HL-60/S4 (cell line): ENCODE measurements around the gene GPBAR1.

ENCODE experiments used
- in situ Hi-C: fragments of 300-500 bp; cut with MboI; formaldehyde crosslinking; loops from 2 replicates; pipeline ENCODE4 v1.14.3; 2022; ENCODE audit warnings: low sequenced_read_pairs

GPBAR1 gene, protein sequence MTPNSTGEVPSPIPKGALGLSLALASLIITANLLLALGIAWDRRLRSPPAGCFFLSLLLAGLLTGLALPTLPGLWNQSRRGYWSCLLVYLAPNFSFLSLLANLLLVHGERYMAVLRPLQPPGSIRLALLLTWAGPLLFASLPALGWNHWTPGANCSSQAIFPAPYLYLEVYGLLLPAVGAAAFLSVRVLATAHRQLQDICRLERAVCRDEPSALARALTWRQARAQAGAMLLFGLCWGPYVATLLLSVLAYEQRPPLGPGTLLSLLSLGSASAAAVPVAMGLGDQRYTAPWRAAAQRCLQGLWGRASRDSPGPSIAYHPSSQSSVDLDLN

GRCh38 chr2:218260742-218261422, at the start of gene GPBAR1:
GPBAR1 (plus strand) TSS chr2:218261015; CDS start chr2:218262725, 1,710 bp downstream.
- in situ Hi-C loops: no loop called here

GRCh38 chr2:218214116-218214515, 46.7 kb upstream of the GPBAR1 start:
- in situ Hi-C loops: no loop called here

DNA sequence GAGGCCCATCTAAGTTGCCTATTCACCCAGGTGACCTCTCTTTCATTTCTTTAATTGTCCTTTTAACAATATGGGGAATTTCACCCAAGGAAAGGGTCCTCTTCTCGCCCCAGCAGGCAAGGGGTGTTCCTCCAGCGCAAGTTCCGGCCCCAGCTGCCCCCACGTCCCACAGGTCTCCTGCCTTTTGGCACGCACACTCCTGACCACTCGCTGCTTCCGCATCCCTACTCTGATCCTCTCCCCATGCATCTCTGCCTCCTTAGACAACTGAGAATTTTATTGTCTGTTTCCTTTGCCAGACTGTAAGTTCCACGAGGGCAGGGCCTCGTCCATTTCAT, 44.5 kb upstream of the GPBAR1 start:
- in situ Hi-C loops: no loop called here

DNA sequence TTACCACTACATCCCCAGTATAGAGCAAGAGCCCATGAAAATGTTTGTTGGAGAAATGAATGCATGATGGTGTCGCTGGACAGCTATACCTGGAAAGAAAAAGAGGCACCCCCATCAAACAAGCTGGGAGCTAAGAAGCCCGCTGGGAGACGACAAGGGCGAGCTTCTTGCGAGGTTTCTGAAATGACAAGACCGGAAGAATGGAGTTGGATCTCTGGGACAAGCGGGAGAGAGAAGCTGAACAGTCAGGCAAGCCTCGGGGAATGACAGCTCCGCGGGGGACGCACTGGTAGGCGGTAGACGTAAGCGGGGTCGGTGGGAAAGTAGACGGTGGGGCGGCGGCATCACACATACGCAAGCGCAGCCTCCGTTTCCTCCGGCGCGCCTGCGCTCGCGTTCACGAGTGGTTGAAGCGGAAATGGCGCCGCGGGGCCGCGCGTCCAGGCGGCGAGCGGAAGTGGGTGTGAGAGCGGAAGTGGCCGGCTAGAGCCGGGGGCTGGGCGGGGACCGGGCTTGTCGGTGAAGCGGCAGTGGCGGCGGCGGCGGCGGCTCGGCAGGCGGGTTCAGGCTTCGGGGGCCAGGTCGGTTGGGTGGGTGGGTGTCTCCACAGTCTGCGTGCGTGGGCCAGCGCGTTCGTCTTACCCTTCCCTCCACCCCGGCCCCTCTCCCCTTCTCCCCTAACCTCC, 44.0 kb upstream of the GPBAR1 start, which contains the start of gene ARPC2:
Gene ARPC2 (plus strand): TSS at position 516 of the 686 bp plus-strand sequence. CDS start 282 bp downstream, outside the sequence.
- in situ Hi-C loops: no loop called here

- in situ Hi-C loops: no loop called here
Observed at GRCh38 chr2:218217360-218218267, 43.2 kb upstream of the GPBAR1 start.

DNA sequence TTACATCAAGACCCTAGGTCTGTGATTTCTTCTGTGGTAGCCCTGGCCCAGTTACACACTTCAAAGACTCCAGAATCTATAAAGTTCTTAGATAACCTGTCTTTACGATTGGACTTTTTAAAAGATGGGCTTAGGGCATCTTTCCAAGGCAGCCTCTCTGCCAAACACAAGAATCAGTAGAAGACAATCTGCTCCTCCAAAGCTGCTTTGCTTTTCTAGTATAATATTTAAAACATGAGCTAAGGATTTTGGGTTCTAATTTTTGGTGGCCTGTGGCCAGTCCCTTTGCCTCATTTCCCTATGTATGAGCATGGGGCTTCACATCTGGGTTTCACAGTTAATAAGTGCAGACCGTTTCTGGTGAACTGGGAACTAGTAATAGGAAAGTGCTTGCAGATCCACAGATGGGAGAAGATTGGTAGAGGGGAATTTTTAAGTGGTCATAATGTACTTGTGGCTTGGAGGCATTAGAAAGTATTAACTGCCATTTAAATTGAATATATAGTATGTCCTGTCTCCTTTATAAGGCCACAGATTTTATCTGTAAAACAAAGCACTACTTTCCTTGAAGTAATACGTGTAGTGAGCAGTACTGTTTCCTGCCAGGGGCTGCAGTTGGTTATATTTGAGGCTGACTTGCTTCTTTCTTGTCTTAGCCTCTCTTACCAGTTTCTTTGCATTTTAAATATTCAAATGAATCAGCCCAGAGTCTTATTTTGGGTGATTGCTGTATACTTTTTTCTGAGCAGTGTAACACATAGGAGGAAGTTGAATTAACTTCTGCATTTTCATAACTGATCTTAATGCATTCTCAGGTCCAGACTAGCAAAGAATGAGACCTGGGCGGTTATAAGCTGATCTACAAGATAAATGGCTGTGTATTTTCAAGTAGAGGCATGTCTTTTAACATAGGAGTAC, 42.3 kb upstream of the GPBAR1 start:
- in situ Hi-C loops: no loop called here

- in situ Hi-C loops: no loop called here
Observed at GRCh38 chr2:218219934-218220333, 40.9 kb upstream of the GPBAR1 start.

DNA sequence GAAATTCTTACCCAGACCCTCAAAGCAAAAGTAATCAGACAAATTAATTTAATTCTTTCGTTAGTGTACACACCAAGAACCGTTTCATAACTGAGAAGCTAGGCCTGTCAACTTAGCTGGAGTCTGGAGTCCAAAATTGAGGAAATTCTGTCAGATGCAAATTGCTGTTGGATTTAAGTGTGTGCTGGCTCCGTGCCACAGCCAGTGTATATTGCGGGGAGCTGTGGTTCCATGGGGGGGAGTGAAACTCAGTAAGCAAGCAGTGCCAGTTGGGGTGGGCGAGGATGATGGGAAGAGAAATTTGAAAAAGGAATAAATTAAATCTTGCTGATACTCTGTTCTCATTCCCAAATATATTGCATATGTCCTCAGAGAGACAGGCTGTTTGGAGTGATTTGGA, 39.8 kb upstream of the GPBAR1 start:
- in situ Hi-C loops: no loop called here

- in situ Hi-C loops: no loop called here
Observed at GRCh38 chr2:218223046-218223445, 37.8 kb upstream of the GPBAR1 start.

DNA sequence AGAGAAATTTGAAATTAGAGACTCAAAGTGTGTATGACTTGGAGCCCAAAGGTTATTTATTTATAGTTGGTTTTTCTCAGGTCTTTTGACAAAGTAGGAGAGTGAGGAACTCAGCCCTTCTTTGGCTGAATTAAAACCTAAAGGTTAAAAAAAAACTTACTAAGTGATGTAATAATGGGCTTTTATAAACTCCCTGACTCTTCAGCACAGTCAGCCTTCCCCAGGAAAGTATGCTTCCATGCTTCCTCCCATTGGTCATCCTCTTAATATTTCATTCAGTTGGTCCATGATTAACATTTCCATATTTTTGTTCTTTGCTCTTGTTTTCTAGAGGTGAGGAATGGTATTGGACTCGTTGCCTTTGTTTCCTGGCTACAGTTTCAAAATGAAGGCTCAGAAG, 36.6 kb upstream of the GPBAR1 start:
- in situ Hi-C loops: no loop called here

GRCh38 chr2:218226903-218227302, 33.9 kb upstream of the GPBAR1 start:
- in situ Hi-C loops: no loop called here

DNA sequence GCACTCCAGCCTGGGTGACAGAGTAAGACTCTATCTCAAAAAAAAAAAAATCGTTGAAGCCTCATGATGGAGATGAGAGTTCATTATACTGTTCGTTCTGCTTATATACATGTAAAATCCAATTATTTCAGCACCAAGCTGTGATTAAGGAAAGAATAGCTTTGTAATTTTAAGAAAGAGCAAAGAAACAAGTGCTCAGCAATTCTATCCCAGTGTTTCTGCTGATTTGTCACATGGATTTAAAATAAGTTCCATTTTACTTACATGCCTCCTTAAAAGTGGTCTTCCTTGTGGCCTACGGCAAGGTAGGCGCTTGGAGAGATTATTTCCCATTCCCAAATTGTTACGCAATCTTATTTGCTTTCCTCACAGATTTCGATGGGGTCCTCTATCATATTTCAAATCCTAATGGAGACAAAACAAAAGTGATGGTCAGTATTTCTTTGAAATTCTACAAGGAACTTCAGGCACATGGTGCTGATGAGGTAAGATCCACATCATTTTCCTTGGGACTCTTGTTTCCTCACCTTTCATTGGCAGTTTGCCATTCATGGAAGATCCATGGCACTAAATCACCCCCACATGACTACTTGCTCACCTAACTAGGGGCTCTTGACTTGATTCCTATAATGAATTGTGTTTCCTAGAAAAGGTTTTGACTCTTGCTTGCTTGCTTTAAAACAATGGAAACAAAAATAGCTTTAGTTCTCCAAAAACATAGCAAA, 32.3 kb upstream of the GPBAR1 start:
- in situ Hi-C loops: no loop called here

GRCh38 chr2:218229239-218229638, 31.6 kb upstream of the GPBAR1 start:
- in situ Hi-C loops: no loop called here

DNA sequence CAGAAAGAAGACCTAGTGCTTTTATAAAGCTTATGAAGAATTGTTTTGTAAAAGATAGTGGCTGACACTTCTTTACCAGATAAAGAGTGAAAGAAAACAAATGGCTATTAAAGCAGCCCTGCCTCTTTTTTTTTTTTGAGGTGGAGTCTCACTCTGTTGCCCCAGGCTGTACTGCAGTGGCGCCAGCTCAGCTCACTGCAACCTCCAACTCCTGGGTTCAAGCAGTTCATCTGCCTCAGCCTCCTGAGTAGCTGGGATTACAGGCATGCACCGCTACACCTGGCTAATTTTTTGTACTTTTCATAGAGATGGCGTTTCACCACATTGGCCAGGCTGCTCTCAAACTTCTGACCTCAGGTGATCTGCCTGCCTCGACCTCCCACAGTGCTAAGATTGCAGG, 31.0 kb upstream of the GPBAR1 start:
- in situ Hi-C loops: no loop called here

DNA sequence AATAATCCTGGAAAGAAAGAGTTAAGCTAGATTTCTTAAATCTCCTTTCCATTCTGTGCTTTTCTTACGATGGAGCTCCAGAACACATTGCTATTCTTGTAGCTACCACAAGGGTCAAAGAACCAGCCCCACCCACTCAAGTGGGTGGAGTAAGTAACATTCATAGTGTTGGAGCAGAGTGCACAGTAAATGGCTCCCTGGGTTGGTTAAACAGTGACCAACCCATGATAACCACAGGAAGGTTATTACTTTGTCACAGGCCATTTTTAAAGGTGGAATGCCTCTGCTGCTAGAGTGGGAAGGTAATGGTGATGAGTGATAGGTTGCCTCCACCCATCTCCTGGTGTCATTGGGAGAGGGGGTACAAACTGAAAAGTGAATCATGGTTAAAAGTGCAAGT, 29.9 kb upstream of the GPBAR1 start:
- in situ Hi-C loops: no loop called here

- in situ Hi-C loops: no loop called here
Observed at GRCh38 chr2:218233543-218233942, 27.3 kb upstream of the GPBAR1 start.

GRCh38 chr2:218234521-218234920, 26.3 kb upstream of the GPBAR1 start:
- in situ Hi-C loops: no loop called here

DNA sequence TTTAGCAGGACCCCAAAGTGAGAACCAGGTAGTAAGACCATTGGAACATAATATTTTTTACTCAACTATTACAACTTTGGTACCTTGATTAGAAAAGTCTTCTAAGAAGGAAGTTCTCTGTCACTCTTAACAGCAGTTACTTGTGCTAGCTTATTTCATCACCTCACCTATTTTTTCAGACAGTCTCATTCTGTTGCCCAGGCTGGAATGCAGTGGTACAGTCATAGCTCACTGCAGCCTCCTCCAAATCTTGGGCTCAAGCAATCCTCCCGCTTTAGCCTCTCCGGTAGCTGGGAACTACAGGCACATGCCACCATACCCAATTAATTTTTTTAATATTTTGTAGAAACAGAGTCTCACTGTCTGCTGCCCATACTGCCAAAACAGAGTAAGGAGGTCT, 25.8 kb upstream of the GPBAR1 start:
- in situ Hi-C loops: no loop called here

- in situ Hi-C loops: no loop called here
Observed at GRCh38 chr2:218236829-218237228, 24.0 kb upstream of the GPBAR1 start.
